ENCODE data around the gene UBL4A.

Gene UBL4A

GRCh38 chrX:154530286-154530685, 43.9 kb upstream of the UBL4A start:
- no peak overlapping the region for H3K4me3 ChIP-seq
- H3K27ac ChIP-seq, result peak overlapping the region in 1 of 2 donors; percentile 70
- TF ChIP-seq, protein P1, sequence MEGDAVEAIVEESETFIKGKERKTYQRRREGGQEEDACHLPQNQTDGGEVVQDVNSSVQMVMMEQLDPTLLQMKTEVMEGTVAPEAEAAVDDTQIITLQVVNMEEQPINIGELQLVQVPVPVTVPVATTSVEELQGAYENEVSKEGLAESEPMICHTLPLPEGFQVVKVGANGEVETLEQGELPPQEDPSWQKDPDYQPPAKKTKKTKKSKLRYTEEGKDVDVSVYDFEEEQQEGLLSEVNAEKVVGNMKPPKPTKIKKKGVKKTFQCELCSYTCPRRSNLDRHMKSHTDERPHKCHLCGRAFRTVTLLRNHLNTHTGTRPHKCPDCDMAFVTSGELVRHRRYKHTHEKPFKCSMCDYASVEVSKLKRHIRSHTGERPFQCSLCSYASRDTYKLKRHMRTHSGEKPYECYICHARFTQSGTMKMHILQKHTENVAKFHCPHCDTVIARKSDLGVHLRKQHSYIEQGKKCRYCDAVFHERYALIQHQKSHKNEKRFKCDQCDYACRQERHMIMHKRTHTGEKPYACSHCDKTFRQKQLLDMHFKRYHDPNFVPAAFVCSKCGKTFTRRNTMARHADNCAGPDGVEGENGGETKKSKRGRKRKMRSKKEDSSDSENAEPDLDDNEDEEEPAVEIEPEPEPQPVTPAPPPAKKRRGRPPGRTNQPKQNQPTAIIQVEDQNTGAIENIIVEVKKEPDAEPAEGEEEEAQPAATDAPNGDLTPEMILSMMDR (IDR thresholded peaks at IDR 0.05), result no peak
- peaks cover 0 to 30% (median 13%) of the 10 kb centered on the region in 4 donors for H3K4me1 ChIP-seq
- H3K9me3 ChIP-seq, result no peaks in the 10 kb centered on the region
- intact Hi-C loops (cut with DNase I; ENCODE audit: low total_unique reads), result loop anchor here (5.0 kb wide), 1 partner anchor 128 kb away; no protein-coding TSS in a partner anchor
- H3K36me3 ChIP-seq, result peaks cover 0 to 38% (median 13%) of the 10 kb centered on the region in 3 donors
- DNase-seq, result no peak
- no peaks in the 10 kb centered on the region for H3K27me3 ChIP-seq

GRCh38 chrX:154529206-154529612, 42.8 kb upstream of the UBL4A start:
- intact Hi-C loops (cut with DNase I; ENCODE audit: low total_unique reads), result no loop called here
- Histone ChIP-seq H3K4me3 (no peak overlapping the region), H3K9me3 (no peaks in the 10 kb centered on the region), H3K4me1 (peaks cover 0 to 25% (median 6%) of the 10 kb centered on the region in 4 donors), H3K27ac (peak overlapping the region in 1 of 2 donors; percentile 35), H3K27me3 (no peaks in the 10 kb centered on the region), H3K36me3 (peaks cover 0 to 31% (median 10%) of the 10 kb centered on the region in 3 donors)
- DNase-seq, result no peak
- TF ChIP-seq, protein P1 (IDR thresholded peaks at IDR 0.05), result no peak

DNA sequence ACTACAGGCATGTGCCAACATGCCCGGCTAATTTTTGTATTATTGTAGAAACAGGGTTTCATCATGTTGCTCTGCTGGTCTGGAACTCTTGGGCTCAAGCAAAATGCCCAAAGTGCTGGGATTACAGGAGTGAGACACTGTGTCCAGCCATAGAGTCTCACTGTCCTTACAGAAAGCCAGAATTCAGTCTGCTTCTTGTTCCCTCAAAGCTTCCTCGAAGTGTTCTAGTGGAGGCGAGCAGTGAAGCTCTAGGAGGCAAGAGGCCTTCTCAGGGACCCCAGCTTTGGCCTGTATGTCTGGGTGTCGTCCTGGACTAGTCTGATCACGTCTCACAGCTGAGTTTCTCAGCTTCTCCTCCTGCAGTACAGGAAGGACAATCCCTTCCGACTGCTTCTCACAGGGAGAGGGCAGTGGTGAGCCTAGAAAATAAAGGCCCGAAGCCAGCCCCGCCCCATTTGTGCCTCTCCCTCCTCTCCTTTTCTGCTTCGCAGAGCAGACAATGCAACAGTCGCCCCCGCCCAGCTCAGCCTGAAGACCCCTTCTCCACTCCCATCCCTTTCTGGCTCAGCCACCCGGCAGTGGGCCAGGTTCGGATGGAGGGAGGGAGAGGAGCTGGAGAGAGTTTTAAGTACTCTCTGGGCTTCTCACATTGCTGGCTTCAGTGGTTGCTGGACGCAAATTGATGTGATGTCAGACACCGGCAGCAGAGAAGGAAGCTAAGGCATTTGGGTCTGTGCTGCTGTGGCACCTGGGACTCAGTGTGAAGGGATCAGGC, 40.7 kb upstream of the UBL4A start:
- H3K36me3 ChIP-seq, result peaks cover 0 to 10% (median 0%) of the 10 kb centered on the region in 3 donors
- intact Hi-C loops (cut with DNase I; ENCODE audit: low total_unique reads), result no loop called here
- peak; percentile 80 to 86 for DNase-seq
- H3K27ac ChIP-seq, result peak overlapping the region; percentile 60 to 73
- no peaks in the 10 kb centered on the region for H3K27me3 ChIP-seq
- no peaks in the 10 kb centered on the region for H3K9me3 ChIP-seq
- peak overlapping the region; percentile 23 to 47 for H3K4me3 ChIP-seq
- TF ChIP-seq, protein P1 (IDR thresholded peaks at IDR 0.05), result peak; percentile 39 to 48
- H3K4me1 ChIP-seq, result peaks cover 0 to 25% (median 6%) of the 10 kb centered on the region in 4 donors

GRCh38 chrX:154525606-154526490, 39.4 kb upstream of the UBL4A start:
- Histone ChIP-seq H3K4me3 (no peak overlapping the region), H3K36me3 (no peaks in the 10 kb centered on the region), H3K27me3 (no peaks in the 10 kb centered on the region), H3K9me3 (no peaks in the 10 kb centered on the region), H3K4me1 (peaks cover 0 to 14% (median 4%) of the 10 kb centered on the region in 4 donors), H3K27ac (peak overlapping the region in 1 of 2 donors; percentile 73)
- intact Hi-C loops (cut with DNase I; ENCODE audit: low total_unique reads), result no loop called here
- DNase-seq, result no peak
- TF ChIP-seq, protein P1 (IDR thresholded peaks at IDR 0.05), result no peak

DNA sequence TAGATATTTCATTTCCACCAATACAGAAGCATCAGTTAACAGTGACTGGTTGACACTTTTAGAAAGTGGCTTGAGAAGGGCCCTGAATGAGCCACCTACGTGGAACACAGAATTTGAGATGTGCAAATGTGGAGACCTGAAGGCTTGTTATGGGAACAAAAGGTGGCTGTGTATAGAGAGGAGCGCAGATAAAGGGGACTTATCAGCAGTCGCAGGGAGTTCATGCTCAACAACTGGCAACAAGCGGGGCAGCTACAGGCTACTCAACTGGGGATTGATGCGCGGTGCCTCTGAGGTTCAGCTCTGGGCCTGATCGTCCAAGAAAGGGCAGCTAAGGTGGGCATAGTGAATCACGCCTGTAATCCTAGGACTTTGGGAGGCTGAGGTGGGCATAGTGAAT, 33.0 kb upstream of the UBL4A start:
- Histone ChIP-seq H3K36me3 (no peaks in the 10 kb centered on the region), H3K4me1 (peaks cover 0 to 19% (median 0%) of the 10 kb centered on the region in 4 donors), H3K27me3 (no peaks in the 10 kb centered on the region), H3K4me3 (no peak overlapping the region), H3K9me3 (no peaks in the 10 kb centered on the region), H3K27ac (no peak overlapping the region)
- intact Hi-C loops (cut with DNase I; ENCODE audit: low total_unique reads), result no loop called here
- DNase-seq, result no peak
- TF ChIP-seq, protein P1 (IDR thresholded peaks at IDR 0.05), result no peak
